Kasumi-1 (cell line): ENCODE measurements around the gene SLC22A7.
"Not testable (repeated sequence)": the region's sequence is repeated elsewhere in the genome, so short reads cannot be mapped to it uniquely, and the experiment has no call there.

Experiments
- DNase-seq, 2 experiments: peaks; one replicate each; lab custom pipeline; 2025; lab: John Stamatoyannopoulos, UW

The SLC22A7 gene

DNA sequence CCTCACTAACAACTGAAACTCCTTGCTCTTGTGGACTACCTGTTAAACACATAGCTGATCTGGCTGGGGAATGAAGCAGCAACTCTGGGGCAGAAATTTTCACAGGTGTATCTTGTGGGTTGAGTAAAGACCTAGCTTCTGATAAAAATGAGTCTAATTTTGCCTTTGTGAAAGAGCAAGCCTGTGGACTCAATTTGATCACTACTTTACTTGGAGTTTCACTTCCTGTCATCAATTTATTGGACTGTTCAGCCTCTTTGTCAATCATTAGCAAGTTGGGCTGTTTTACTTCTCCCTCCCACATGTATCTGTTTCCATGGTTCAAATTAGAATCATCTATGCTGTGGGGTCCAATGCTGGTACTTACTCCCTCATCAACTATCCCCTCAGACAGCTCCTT is 40.2 kb downstream of the SLC22A7 start:
- DNase-seq, result no peak

DNA sequence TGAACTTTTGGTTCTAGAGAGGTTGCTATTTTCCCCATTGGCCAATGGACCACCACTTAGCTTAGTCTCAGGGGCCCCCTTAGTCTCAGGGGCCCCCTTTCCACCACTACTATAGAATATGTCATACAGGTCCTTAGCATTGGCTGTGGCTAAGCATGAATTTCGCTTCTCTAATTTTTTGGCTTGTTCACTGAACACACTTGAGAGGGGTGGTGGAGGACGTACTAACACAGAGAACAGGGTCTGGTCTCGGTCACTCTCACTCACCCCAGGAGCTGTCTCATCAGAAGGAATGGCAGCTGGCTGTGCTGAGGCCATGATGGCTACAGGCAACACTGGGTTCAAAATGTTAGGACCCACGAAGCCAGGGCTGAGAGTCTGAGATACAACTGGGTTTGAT is 41.1 kb downstream of the SLC22A7 start:
- no peak for DNase-seq

DNA sequence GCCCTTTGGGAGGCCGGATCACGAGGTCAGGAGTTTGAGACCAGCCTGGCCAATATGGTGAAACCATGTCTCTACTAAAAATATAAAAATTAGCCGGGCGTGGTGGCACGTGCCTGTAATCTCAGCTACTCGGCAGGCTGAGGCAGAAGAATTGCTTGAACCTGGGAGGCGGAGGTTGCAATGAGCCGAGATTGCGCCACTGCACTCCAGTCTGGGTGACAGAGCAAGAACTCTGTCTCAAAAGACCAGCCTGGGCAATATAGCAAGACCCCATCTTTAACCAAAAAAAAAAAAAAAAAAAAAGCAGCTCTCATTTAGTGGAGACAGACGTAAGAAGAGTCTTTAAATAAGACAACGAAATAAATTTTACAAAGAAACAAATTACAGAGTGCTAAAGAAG is 48.2 kb downstream of the SLC22A7 start:
- DNase-seq, result not testable (repeated sequence)

DNA sequence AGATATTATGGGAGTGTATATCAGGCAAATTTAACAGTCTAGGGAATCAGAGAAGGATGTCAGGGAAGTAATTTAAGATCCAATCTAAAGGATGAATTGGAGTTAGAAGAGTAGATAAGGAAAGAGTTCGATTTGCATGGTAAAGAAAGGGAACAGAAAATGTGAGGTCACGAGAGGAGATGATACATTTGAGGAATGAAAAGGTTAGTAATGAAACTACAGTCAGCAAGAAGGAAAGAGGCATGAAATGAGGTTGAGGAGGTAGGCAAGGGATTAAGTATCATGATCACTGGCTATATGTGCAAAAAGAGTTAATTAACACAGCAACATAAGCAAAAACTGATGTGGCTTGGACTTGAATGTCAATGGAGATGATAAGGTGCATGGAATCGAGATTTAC is 49.0 kb downstream of the SLC22A7 start:
- DNase-seq, result no peak

DNA sequence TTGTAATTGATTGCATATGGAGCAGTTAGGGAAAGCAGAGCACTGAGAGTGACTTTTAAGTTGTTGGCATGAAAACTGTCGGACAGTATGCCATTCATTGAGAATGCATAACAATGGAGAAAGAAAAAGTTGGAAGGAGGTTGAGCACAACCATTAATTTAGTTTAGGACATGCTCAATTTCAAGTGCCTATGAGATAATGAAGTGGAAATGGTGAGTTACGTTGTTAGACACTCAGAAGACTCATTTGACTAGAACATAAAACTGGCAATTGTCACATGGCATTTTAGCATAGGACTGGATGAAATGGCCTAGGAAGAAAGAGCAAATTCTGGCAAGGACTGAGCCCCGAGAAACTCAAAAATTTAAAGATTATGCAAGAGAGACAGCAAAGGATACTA is 49.4 kb downstream of the SLC22A7 start:
- DNase-seq, result no peak

DNA sequence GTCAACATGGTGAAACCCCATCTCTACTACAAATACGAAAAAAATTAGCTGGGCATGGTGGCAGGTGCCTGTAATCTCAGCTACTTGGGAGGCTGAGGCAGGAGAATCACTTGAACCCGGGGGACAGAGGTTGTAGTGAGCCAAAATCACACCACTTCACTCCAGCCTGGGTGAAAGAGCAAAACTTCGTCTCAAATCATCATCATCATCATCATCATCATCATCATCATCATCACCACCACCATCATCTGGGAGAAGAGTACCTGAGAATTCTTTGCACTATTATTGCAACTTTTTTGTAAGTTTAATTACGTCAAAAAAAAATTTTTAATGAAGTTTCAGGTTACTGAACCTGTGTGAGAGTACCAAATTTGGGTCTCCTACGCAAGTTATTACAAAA is 53.9 kb downstream of the SLC22A7 start:
- not testable (repeated sequence) for DNase-seq
